ENCODE measurements around the gene TRPT1. TPM values are rescaled to one million over a fixed set of nuclear protein-coding genes. Genes with fewer than 3 reads are reported as not detected.

Gene TRPT1
- total RNA-seq, 2 experiments from 2014 or later = 30.4 to 35.6 TPM

DNA sequence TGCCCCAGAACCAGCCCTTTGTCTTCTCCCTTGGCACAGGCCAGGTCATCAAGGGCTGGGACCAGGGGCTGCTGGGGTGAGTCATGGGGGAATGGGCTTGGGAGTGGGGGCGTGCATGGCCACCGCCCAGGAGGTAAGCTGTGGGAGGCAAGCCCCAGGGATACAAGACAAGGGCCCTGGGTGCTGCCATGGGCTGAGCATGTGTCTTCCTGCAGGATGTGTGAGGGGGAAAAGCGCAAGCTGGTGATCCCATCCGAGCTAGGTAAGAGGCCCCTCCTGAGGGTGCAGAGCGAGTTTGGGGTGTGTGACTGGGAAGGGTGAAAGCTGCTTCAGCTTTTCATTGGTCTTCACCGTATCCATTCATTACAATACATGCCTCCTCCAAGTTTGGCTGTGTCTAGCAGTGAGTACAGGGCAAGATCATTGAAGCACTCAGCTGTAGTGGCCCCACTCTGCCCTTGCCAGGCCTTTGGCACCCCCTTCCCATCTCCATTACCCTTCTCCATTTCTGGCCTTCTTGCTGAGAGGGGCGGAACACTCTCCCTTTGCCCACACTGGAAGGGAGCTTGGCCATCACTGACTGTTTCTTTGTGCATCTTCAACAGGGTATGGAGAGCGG lies 17.4 kb upstream of the TRPT1 start:
- Mint-ChIP-seq H3K27me3 (no peaks in the 10 kb centered on the region), H3K4me3 (peak overlapping the region; percentile 41), H3K9me3 (no peaks in the 10 kb centered on the region), H3K4me1 (ENCODE audit: low read depth) (peaks cover 35% of the 10 kb centered on the region), H3K36me3 (peaks cover 14% of the 10 kb centered on the region), H3K27ac (peak overlapping the region; percentile 33)
- DNase-seq = no peak
- ChIA-PET POLR2A (interaction anchor here (1.1 to 1.6 kb wide), 5 partner anchors 9 to 37 kb away, joined by 3 to 6 read pairs (median 4); partner anchors contain the start of genes FERMT3, NUDT22 and TRPT1), CTCF (interaction anchor here (0.8 to 5.0 kb wide), 6 partner anchors 8 to 298 kb away, joined by 3 to 28 read pairs (median 10); partner anchors contain the start of genes CATSPERZ, ESRRA and PLCB3)
- intact Hi-C loops (cut with micrococcal nuclease) = loop anchor here (10.0 kb wide), 1 partner anchor 871 kb away; the partner anchor contains the start of genes TM7SF2 and ZNHIT2

DNA sequence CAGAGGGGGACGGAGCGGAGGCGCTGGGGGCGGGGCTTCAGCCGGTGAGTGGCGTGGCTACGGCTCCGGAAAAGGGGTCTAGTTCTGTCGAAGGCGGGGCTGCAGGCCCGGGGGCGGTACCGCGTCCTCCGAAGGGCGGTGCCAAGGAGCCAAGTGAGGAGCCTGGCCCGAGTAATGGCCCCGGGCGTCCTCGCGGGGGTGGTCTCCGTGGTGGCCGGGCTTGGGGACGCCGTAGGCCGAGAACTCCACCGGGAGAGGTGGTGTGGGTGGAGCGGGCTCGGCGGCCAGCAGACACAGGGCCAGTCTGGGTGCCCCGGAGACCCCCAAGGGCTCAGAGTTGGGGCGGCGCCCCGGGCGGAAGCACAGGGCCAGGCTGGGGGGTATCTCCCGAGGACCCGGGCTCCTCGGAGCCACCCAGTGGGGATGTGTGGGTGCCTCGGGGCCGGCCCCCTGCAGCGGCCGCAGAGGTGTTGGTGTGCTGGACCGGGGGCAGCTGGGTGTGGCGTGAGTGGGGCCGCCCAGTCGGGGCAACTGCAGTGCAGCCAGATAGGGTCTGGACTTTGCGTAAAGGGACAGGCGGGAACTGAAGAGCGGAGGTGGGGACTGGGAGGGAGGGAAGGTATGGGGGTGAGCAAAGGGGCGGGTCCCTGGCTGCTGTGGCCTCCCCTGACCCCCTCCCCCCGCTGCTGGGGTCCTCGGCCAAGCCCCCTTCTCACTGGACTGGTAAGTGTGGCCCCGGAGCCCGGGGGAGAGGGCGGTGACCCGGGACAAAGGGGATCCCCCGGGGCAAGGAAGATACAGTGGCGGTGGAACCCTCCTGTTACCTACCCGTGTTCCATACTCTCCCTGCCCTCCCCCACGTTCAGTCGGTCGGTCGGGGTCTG lies 15.7 kb upstream of the TRPT1 start:
- intact Hi-C loops (cut with micrococcal nuclease) = loop anchor here (1.0 to 10.0 kb wide), 7 partner anchors 11 to 873 kb away; partner anchors contain the start of genes BAD, DNAJC4, ESRRA and GPR137
- ChIA-PET POLR2A (interaction anchor here (0.5 to 4.3 kb wide), 16 partner anchors 9 to 99 kb away, joined by 3 to 14 read pairs (median 4); partner anchors contain the start of genes BAD, NUDT22, PRDX5 and STIP1), CTCF (interaction anchor here (0.6 to 3.7 kb wide), 9 partner anchors 9 to 403 kb away, joined by 3 to 19 read pairs (median 5); partner anchors contain the start of genes CATSPERZ, ESRRA, GPR137 and NUDT22)
- no peaks in the 10 kb centered on the region for H3K27me3 Mint-ChIP-seq
- H3K9me3 Mint-ChIP-seq = no peaks in the 10 kb centered on the region
- peaks cover 32% of the 10 kb centered on the region for H3K4me1 Mint-ChIP-seq (ENCODE audit: low read depth)
- H3K4me3 Mint-ChIP-seq = peak overlapping the region; percentile 89
- no peak for DNase-seq
- H3K27ac Mint-ChIP-seq = peak overlapping the region; percentile 98
- peaks cover 18% of the 10 kb centered on the region for H3K36me3 Mint-ChIP-seq

DNA sequence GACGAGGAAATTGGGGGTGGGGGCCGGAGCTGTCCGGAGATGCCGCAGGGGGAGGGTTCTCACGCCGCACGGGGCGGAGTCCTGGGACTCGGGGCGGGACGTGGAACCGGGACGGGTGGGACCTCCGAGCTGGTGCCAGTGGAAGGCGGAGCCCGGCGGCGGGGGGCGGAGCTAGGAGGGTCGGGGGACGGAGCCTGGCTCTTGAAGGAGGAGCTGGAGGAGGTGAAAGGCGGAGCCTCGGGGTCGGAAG lies 15.2 kb upstream of the TRPT1 start:
- H3K9me3 Mint-ChIP-seq = no peaks in the 10 kb centered on the region
- peaks cover 18% of the 10 kb centered on the region for H3K36me3 Mint-ChIP-seq
- peaks cover 32% of the 10 kb centered on the region for H3K4me1 Mint-ChIP-seq (ENCODE audit: low read depth)
- intact Hi-C loops (cut with micrococcal nuclease) = loop anchor here (1.0 to 10.0 kb wide), 7 partner anchors 11 to 874 kb away; partner anchors contain the start of genes BAD, DNAJC4, ESRRA and GPR137
- H3K4me3 Mint-ChIP-seq = peak overlapping the region; percentile 89
- ChIA-PET POLR2A (interaction anchor here (0.5 to 4.3 kb wide), 14 partner anchors 9 to 100 kb away, joined by 3 to 14 read pairs (median 4); partner anchors contain the start of genes BAD, NUDT22, PRDX5 and STIP1), CTCF (interaction anchor here (0.6 to 3.7 kb wide), 8 partner anchors 15 to 403 kb away, joined by 3 to 19 read pairs (median 4); partner anchors contain the start of genes CATSPERZ, ESRRA, GPR137 and NUDT22)
- no peaks in the 10 kb centered on the region for H3K27me3 Mint-ChIP-seq
- peak overlapping the region; percentile 98 for H3K27ac Mint-ChIP-seq
- DNase-seq = peak; percentile 100

GRCh38 chr11:64240435-64241240 lies 14.7 kb upstream of the TRPT1 start, which contains the start of gene FKBP2:
Gene FKBP2 (plus strand): TSS chr11:64241095. CDS start chr11:64242388, 1,293 bp downstream.
- peaks cover 18% of the 10 kb centered on the region for H3K36me3 Mint-ChIP-seq
- peak within 1 kb of the TSS; percentile 89 for H3K4me3 Mint-ChIP-seq
- CTCF ChIA-PET = interaction anchor here (0.9 to 3.7 kb wide), 7 partner anchors 10 to 64 kb away, joined by 3 to 19 read pairs (median 5); partner anchors contain the start of genes CATSPERZ, ESRRA, GPR137 and NUDT22
- H3K27ac Mint-ChIP-seq = peak within 1 kb of the TSS; percentile 98
- intact Hi-C loops (cut with micrococcal nuclease) = loop anchor here (1.0 to 10.0 kb wide), 9 partner anchors 10 to 874 kb away; partner anchors contain the start of genes BAD, DNAJC4, ESRRA and GPR137
- peak; percentile 98 for DNase-seq
- peaks cover 36% of the 10 kb centered on the region for H3K4me1 Mint-ChIP-seq (ENCODE audit: low read depth)
- no peaks in the 10 kb centered on the region for H3K27me3 Mint-ChIP-seq
- POLR2A ChIA-PET = interaction anchor here (0.6 to 4.3 kb wide), 14 partner anchors 8 to 100 kb away, joined by 3 to 14 read pairs (median 4); partner anchors contain the start of genes BAD, NUDT22, PRDX5 and STIP1
- no peaks in the 10 kb centered on the region for H3K9me3 Mint-ChIP-seq

- Mint-ChIP-seq H3K4me1 (ENCODE audit: low read depth) (peaks cover 43% of the 10 kb centered on the region), H3K9me3 (no peaks in the 10 kb centered on the region), H3K4me3 (peak overlapping the region; percentile 89), H3K27ac (peak overlapping the region; percentile 98), H3K27me3 (no peaks in the 10 kb centered on the region), H3K36me3 (peaks cover 20% of the 10 kb centered on the region)
- intact Hi-C loops (cut with micrococcal nuclease) = loop anchor here (1.0 to 10.0 kb wide), 5 partner anchors 14 to 875 kb away; partner anchors contain the start of genes BAD, GPR137, NUDT22 and TM7SF2
- POLR2A ChIA-PET = interaction anchor here (1.0 to 4.3 kb wide), 2 partner anchors 13 to 30 kb away, joined by 3 to 14 read pairs; no protein-coding TSS in a partner anchor
- CTCF ChIA-PET = interaction anchor here (1.7 kb wide), 1 partner anchor 11 kb away, joined by 4 read pairs; no protein-coding TSS in a partner anchor
- DNase-seq = peak; percentile 53
These were observed 13.9 kb upstream of the TRPT1 start for GRCh38 chr11:64239662-64240434.

GRCh38 chr11:64238999-64239398 lies 13.0 kb upstream of the TRPT1 start:
- peaks cover 41% of the 10 kb centered on the region for H3K4me1 Mint-ChIP-seq (ENCODE audit: low read depth)
- no peak overlapping the region for H3K4me3 Mint-ChIP-seq
- intact Hi-C loops (cut with micrococcal nuclease) = no loop called here
- no peaks in the 10 kb centered on the region for H3K27me3 Mint-ChIP-seq
- DNase-seq = no peak
- H3K9me3 Mint-ChIP-seq = no peaks in the 10 kb centered on the region
- CTCF ChIA-PET = interaction anchor here (1.6 to 1.8 kb wide), 3 partner anchors 12 to 52 kb away, joined by 4 read pairs; partner anchors contain the start of genes NUDT22 and TRPT1
- peaks cover 20% of the 10 kb centered on the region for H3K36me3 Mint-ChIP-seq
- POLR2A ChIA-PET = interaction anchor here (4.3 kb wide), 1 partner anchor 31 kb away, joined by 14 read pairs; no protein-coding TSS in a partner anchor
- H3K27ac Mint-ChIP-seq = peak overlapping the region; percentile 39

DNA sequence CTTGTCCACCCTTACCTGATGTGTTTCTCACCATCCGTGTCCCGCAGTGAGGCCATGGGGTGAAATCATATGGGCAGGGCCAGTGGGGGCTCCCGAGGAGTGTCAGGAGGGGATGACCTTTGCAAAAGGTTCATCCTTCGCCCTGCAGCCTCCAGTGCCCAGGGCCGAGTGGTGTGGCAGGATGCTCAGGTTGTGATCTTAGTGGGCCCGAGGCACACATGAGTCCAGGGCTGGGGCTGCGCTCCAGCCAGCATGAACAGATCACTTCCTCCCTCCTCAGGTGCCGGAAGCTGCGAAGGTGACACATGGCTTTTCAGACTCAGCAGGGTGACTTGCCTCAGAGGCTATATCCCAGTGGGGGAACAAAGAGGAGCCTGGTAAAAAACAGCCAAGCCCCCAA lies 12.1 kb upstream of the TRPT1 start:
- ChIA-PET CTCF (interaction anchor here (1.6 to 2.2 kb wide), 3 partner anchors 12 to 51 kb away, joined by 4 to 11 read pairs (median 4); partner anchors contain the start of genes NUDT22, PLCB3 and TRPT1), POLR2A (interaction anchor here (1.5 kb wide), 1 partner anchor 12 kb away, joined by 5 read pairs; the partner anchor contains the start of genes NUDT22 and TRPT1)
- H3K27me3 Mint-ChIP-seq = no peaks in the 10 kb centered on the region
- H3K4me1 Mint-ChIP-seq (ENCODE audit: low read depth) = peaks cover 31% of the 10 kb centered on the region
- no peak overlapping the region for H3K4me3 Mint-ChIP-seq
- peaks cover 11% of the 10 kb centered on the region for H3K36me3 Mint-ChIP-seq
- peak overlapping the region; percentile 39 for H3K27ac Mint-ChIP-seq
- DNase-seq = no peak
- no peaks in the 10 kb centered on the region for H3K9me3 Mint-ChIP-seq
- intact Hi-C loops (cut with micrococcal nuclease) = no loop called here

DNA sequence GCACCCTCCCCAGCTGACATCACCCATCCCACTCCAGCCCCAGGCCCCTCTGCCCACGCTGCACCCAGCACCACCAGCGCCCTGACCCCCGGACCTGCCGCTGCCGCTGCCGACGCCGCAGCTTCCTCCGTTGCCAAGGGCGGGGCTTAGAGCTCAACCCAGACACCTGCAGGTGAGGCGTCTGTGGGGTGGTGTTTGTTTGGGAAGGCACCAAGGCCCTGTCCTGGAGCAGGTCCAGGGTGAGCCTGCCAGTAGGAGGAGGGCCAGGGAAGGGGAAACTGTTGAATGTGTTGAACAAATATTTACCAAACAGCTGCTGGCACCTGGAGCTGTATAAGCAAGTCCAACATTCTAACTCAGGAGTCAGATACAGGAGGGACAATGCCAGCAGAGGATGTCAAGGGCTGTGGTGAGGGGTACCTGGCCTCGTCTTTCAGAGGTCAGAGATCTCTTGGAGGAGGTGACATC lies 11.5 kb upstream of the TRPT1 start:
- no peaks in the 10 kb centered on the region for H3K9me3 Mint-ChIP-seq
- peaks cover 26% of the 10 kb centered on the region for H3K4me1 Mint-ChIP-seq (ENCODE audit: low read depth)
- intact Hi-C loops (cut with micrococcal nuclease) = no loop called here
- H3K36me3 Mint-ChIP-seq = peaks cover 11% of the 10 kb centered on the region
- peak overlapping the region; percentile 43 for H3K27ac Mint-ChIP-seq
- H3K27me3 Mint-ChIP-seq = no peaks in the 10 kb centered on the region
- CTCF ChIA-PET = interaction anchor here (1.6 to 2.2 kb wide), 4 partner anchors 11 to 67 kb away, joined by 4 to 11 read pairs (median 6); partner anchors contain the start of genes ESRRA, NUDT22, PLCB3 and TRPT1
- DNase-seq = no peak
- no peak overlapping the region for H3K4me3 Mint-ChIP-seq
- POLR2A ChIA-PET = interaction anchor here (1.5 to 1.9 kb wide), 2 partner anchors 11 to 31 kb away, joined by 5 to 12 read pairs; partner anchors contain the start of genes FERMT3, NUDT22 and TRPT1

GRCh38 chr11:64235437-64236161 lies 9.6 kb upstream of the TRPT1 start:
- peaks cover 10% of the 10 kb centered on the region for H3K36me3 Mint-ChIP-seq
- peak overlapping the region; percentile 35 for H3K27ac Mint-ChIP-seq
- H3K9me3 Mint-ChIP-seq = no peaks in the 10 kb centered on the region
- ChIA-PET CTCF (interaction anchor here (1.1 to 3.4 kb wide), 5 partner anchors 10 to 97 kb away, joined by 3 to 14 read pairs (median 4); partner anchors contain the start of gene ESRRA), POLR2A (interaction anchor here (1.2 to 1.9 kb wide), 2 partner anchors 29 to 50 kb away, joined by 3 to 12 read pairs; partner anchors contain the start of genes FERMT3 and STIP1)
- DNase-seq = no peak
- peaks cover 32% of the 10 kb centered on the region for H3K4me1 Mint-ChIP-seq (ENCODE audit: low read depth)
- H3K4me3 Mint-ChIP-seq = peak overlapping the region; percentile 83
- H3K27me3 Mint-ChIP-seq = no peaks in the 10 kb centered on the region
- intact Hi-C loops (cut with micrococcal nuclease) = no loop called here
